HEK293T (cell line): ENCODE data around the gene EYS.

Source experiments
- CTCF ChIA-PET: fragments of 350-600 bp; formaldehyde crosslinking; extraction: SDS; loops from one replicate; lab custom pipeline; 2021; ENCODE audit warnings: antibody characterized with exemption, inconsistent platforms; lab: Yijun Ruan, JAX
- POLR2A ChIA-PET: fragments of 350-600 bp; formaldehyde crosslinking; extraction: SDS; loops from one replicate; lab custom pipeline; 2020; ENCODE audit warnings: antibody characterized with exemption, inconsistent platforms; lab: Yijun Ruan, JAX
- DNase-seq: peaks from one replicate; pipeline ENCODE4 v3.0.0; 2012; ENCODE audit warnings: mixed read lengths; ENCODE audit errors: extremely low spot score
- ARNT ChIP-seq: fragments of 450-650 bp; IDR thresholded peaks from 2 replicates; pipeline ENCODE4 v1.6.1; 2017; ENCODE audit warnings: mild to moderate bottlenecking
- BHLHE40 ChIP-seq: fragments of 450-650 bp; IDR thresholded peaks from 2 replicates; pipeline ENCODE4 v1.6.1; 2016; ENCODE audit warnings: mild to moderate bottlenecking, moderate library complexity, borderline replicate concordance
- CTBP1 ChIP-seq: fragments of 450-650 bp; IDR thresholded peaks from 2 replicates; pipeline ENCODE4 v1.6.1; 2016; ENCODE audit warnings: borderline replicate concordance
- ELF4 ChIP-seq: fragments of 450-650 bp; IDR thresholded peaks from 2 replicates; pipeline ENCODE4 v1.6.1; 2017; ENCODE audit warnings: antibody characterized with exemption
- FOXA1 ChIP-seq: fragments of 450-650 bp; IDR thresholded peaks from 2 replicates; pipeline ENCODE4 v1.6.1; 2016; ENCODE audit warnings: mild to moderate bottlenecking
- FOXK2 ChIP-seq: fragments of 450-650 bp; IDR thresholded peaks from 2 replicates; pipeline ENCODE4 v1.6.1; 2016; ENCODE audit warnings: mild to moderate bottlenecking
- FOXM1 ChIP-seq: fragments of 450-650 bp; IDR thresholded peaks from 2 replicates; pipeline ENCODE4 v1.6.1; 2017; ENCODE audit warnings: mild to moderate bottlenecking, borderline replicate concordance
- HDGF ChIP-seq: fragments of 450-650 bp; IDR thresholded peaks from 2 replicates; pipeline ENCODE4 v1.6.1; 2017; ENCODE audit warnings: antibody characterized with exemption, borderline replicate concordance
- L3MBTL2 ChIP-seq: fragments of 450-650 bp; conservative IDR thresholded peaks from 2 replicates; pipeline ENCODE4 v1.6.1; 2016; ENCODE audit warnings: mild to moderate bottlenecking
- LEF1 ChIP-seq: fragments of 450-650 bp; IDR thresholded peaks from 2 replicates; pipeline ENCODE4 v1.6.1; 2017; ENCODE audit warnings: mild to moderate bottlenecking, borderline replicate concordance
- NFRKB ChIP-seq: fragments of 450-650 bp; IDR thresholded peaks from 2 replicates; pipeline ENCODE4 v1.6.1; 2016; ENCODE audit warnings: mild to moderate bottlenecking, moderate library complexity
- PKNOX1 ChIP-seq: fragments of 450-650 bp; IDR thresholded peaks from 2 replicates; pipeline ENCODE4 v1.6.1; 2016
- SP1 ChIP-seq: fragments of 450-650 bp; IDR thresholded peaks from 2 replicates; pipeline ENCODE4 v1.6.1; 2017
- SUZ12 ChIP-seq: fragments of 450-650 bp; IDR thresholded peaks from 2 replicates; pipeline ENCODE4 v1.6.1; 2016; ENCODE audit warnings: mild to moderate bottlenecking
- TARDBP ChIP-seq: fragments of 450-650 bp; IDR thresholded peaks from 2 replicates; pipeline ENCODE4 v1.6.1; 2016
- ZNF384 ChIP-seq: fragments of 450-650 bp; IDR thresholded peaks from 2 replicates; pipeline ENCODE4 v1.6.1; 2016

Gene EYS

GRCh38 chr6:65000815-65001214, 706.2 kb downstream of the EYS start:
- POLR2A ChIA-PET = no interaction called here
- CTCF ChIA-PET = no interaction called here
- DNase-seq = no peak
- TF ChIP-seq L3MBTL2 (no peak), NFRKB (no peak), CTBP1 (no peak), PKNOX1 (no peak), FOXK2 (no peak), TARDBP (no peak), ZNF384 (no peak), BHLHE40 (no peak), SP1 (no peak), FOXA1 (no peak), ELF4 (no peak), ARNT (no peak), HDGF (no peak)

GRCh38 chr6:64998204-64998603, 708.8 kb downstream of the EYS start:
- TF ChIP-seq SP1 = no peak
- no peak for TF ChIP-seq FOXM1
- no peak for TF ChIP-seq ZNF384
- TF ChIP-seq ARNT = no peak
- no peak for TF ChIP-seq HDGF
- no peak for TF ChIP-seq LEF1
- no peak for TF ChIP-seq NFRKB
- no peak for TF ChIP-seq L3MBTL2
- TF ChIP-seq TARDBP = no peak
- TF ChIP-seq BHLHE40 = no peak
- no peak for TF ChIP-seq FOXA1
- TF ChIP-seq FOXK2 = no peak
- TF ChIP-seq ELF4 = no peak
- CTCF ChIA-PET = no interaction called here
- POLR2A ChIA-PET = no interaction called here
- DNase-seq = no peak

- DNase-seq = no peak
- ChIA-PET CTCF (no interaction called here), POLR2A (no interaction called here)
- TF ChIP-seq NFRKB = no peak
- no peak for TF ChIP-seq SP1
- TF ChIP-seq CTBP1 = no peak
- no peak for TF ChIP-seq PKNOX1
- no peak for TF ChIP-seq TARDBP
- no peak for TF ChIP-seq FOXA1
These were observed 710.7 kb downstream of the EYS start for GRCh38 chr6:64996301-64996700.

- DNase-seq = no peak
- POLR2A ChIA-PET = no interaction called here
- CTCF ChIA-PET = no interaction called here
- TF ChIP-seq FOXM1 = no peak
- no peak for TF ChIP-seq SP1
- no peak for TF ChIP-seq CTBP1
- TF ChIP-seq FOXA1 = no peak
- TF ChIP-seq FOXK2 = no peak
- no peak for TF ChIP-seq ELF4
- TF ChIP-seq TARDBP = no peak
- no peak for TF ChIP-seq HDGF
- no peak for TF ChIP-seq ZNF384
- TF ChIP-seq ARNT = no peak
These were observed 716.2 kb downstream of the EYS start for GRCh38 chr6:64990652-64991304.

GRCh38 chr6:64988148-64988547, 718.9 kb downstream of the EYS start:
- DNase-seq = no peak
- CTCF ChIA-PET = no interaction called here
- POLR2A ChIA-PET = no interaction called here
- TF ChIP-seq FOXK2 = no peak
- TF ChIP-seq ZNF384 = no peak
- TF ChIP-seq SP1 = no peak
- TF ChIP-seq ELF4 = no peak
- no peak for TF ChIP-seq LEF1
- TF ChIP-seq CTBP1 = no peak
- no peak for TF ChIP-seq FOXM1
- TF ChIP-seq PKNOX1 = no peak
- no peak for TF ChIP-seq TARDBP
- no peak for TF ChIP-seq L3MBTL2
- no peak for TF ChIP-seq SUZ12
- no peak for TF ChIP-seq FOXA1
- TF ChIP-seq HDGF = no peak
- no peak for TF ChIP-seq BHLHE40
- no peak for TF ChIP-seq ARNT
- no peak for TF ChIP-seq NFRKB

- no peak for TF ChIP-seq ELF4
- TF ChIP-seq NFRKB = no peak
- no peak for TF ChIP-seq BHLHE40
- TF ChIP-seq FOXK2 = no peak
- TF ChIP-seq LEF1 = no peak
- TF ChIP-seq ZNF384 = no peak
- TF ChIP-seq L3MBTL2 = no peak
- TF ChIP-seq CTBP1 = no peak
- TF ChIP-seq ARNT = no peak
- ChIA-PET CTCF (interaction anchor here (0.5 kb wide), 1 partner anchor 529 kb away, joined by 3 read pairs; no protein-coding TSS in a partner anchor), POLR2A (no interaction called here)
- DNase-seq = no peak
These were observed 720.0 kb downstream of the EYS start for GRCh38 chr6:64987066-64987465.
